NK-92 (cell line): Measurements from ENCODE around the gene TAS1R2.

Experiments used
- DNase-seq: peaks from one replicate; lab custom pipeline; 2025; ENCODE audit not compliant: unreplicated experiment; lab: John Stamatoyannopoulos, UW

Gene TAS1R2

GRCh38 chr1:18803151-18803791 lies 56.2 kb downstream of the TAS1R2 start:
- DNase-seq: no peak

GRCh38 chr1:18802231-18802630 lies 57.2 kb downstream of the TAS1R2 start:
- no peak for DNase-seq

DNA sequence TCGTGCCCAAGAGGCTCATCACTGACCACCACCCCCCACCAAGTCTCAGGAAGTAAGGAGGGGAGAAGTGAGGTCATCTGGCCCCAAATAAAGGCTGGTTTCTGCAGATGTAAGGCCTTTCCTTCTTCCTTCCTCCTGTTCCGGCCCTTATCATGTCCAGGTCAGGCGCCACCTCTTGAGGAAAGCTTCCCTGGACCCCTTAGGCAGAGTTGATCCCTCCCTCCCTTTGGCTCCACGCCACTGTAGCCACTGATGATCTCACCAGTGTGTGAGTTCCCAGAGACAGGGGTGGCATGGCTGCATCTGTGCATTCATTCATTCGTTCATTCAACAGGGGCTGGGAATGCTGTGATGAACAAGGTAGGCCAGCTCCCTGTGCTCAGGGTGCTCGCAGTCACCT lies 59.2 kb downstream of the TAS1R2 start:
- DNase-seq: no peak

- no peak for DNase-seq
These were observed 60.0 kb downstream of the TAS1R2 start for GRCh38 chr1:18799454-18799853.

- no peak for DNase-seq
These were observed 60.5 kb downstream of the TAS1R2 start for GRCh38 chr1:18798946-18799345.

GRCh38 chr1:18798533-18798932 lies 60.9 kb downstream of the TAS1R2 start:
- DNase-seq: no peak

DNA sequence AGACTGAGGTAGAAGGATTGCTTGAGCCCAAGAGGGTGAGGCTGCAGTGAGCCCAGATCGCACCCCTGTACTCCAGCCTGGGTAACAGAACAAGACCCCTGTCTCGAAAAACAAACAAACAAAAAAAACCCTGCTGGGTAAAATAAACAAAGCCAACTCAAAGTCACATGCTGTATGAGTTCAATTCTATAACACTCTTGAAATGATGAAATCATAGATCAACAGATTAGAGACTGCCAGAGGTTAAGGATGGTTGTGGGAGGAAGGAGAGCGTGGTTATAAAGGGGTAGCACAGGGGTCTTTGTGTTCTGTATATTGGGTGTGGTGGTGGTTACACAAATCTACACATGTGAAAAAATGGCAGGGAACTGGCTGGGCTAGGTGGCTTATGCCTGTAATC lies 62.5 kb downstream of the TAS1R2 start:
- DNase-seq: no peak

GRCh38 chr1:18795002-18795689 lies 64.3 kb downstream of the TAS1R2 start:
- no peak for DNase-seq

DNA sequence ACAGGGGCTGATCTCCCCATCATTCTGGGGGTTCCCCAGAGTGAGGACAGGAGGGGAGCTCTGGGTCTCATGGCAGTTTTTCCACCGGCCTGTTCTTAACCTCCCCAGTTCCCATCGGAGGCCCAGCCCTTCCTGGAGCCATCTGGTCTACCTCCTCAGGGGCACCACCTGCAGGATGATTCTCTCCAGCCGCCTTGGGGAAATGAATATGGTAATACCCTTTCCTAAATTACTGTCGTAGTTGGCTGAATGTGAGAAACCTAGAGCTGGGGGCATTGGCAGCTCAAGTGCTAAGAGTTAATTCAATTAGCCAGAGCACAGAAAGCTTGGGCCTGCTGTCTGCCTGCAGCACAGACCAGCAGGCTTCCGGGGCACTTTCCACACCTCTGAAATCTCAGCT lies 64.9 kb downstream of the TAS1R2 start:
- DNase-seq: no peak

- no peak for DNase-seq
These were observed 65.4 kb downstream of the TAS1R2 start for GRCh38 chr1:18794051-18794450.

- no peak for DNase-seq
These were observed 66.3 kb downstream of the TAS1R2 start for GRCh38 chr1:18793164-18793563.

DNA sequence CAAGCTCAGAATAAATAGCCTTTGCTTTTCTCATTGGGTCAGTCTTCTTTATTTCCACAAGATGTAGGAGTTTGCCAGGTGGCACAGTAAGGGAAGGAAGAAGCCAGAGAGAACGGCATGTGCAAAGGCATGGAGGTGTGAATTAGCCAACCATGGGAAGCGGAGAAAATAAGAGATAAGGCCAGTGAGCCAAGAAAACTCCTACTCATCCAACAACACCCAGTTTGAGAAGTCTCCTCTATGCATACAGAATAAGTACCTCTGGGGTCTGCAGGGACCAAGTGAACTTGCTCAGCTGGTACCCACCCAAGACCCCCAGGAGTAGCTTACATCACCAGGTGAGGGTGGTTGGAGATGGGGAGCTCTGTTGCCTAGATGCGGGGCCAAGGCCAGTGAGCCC lies 66.7 kb downstream of the TAS1R2 start:
- DNase-seq: no peak
